GM19240 (cell line): ENCODE measurements around the gene SLC25A30.
"Not testable (repeated sequence)": the region's sequence is repeated elsewhere in the genome, so short reads cannot be mapped to it uniquely, and the experiment has no call there.

Experiments
- DNase-seq: peaks from one replicate; pipeline ENCODE4 v3.0.0; 2011; ENCODE audit warnings: low spot score; ENCODE audit not compliant: insufficient read length

Gene SLC25A30

DNA sequence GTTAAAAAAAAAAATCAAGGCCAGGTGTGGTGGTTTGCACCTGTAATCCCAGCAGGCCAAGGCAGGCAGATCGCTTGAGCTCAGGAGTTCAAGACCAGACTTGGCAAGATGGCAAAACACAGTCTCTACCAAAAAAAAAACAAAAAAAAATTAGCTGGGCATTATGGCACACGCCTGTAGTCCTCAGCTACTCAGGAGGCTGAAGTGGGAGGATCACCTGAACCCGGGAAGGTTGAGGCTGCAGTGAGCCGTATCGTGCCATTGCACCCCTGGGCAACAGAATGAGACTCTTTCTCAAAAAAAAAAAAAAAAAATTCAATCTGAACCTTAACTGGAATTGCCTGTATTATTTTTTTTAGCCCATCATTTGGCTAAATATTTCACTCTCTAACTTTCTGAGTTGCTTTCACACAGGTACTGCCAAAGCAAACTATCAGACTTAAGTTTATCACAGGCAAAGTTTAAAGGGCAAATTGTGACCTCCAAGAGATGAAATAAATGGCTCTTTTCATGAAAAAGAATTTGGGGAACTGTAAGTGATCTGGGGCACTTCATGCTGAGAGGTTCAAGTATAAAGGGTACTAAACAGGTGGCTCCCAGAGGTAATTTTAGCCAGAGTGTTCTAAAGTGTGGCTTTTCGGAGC lies 14.7 kb upstream of the SLC25A30 start:
- no peak for DNase-seq

DNA sequence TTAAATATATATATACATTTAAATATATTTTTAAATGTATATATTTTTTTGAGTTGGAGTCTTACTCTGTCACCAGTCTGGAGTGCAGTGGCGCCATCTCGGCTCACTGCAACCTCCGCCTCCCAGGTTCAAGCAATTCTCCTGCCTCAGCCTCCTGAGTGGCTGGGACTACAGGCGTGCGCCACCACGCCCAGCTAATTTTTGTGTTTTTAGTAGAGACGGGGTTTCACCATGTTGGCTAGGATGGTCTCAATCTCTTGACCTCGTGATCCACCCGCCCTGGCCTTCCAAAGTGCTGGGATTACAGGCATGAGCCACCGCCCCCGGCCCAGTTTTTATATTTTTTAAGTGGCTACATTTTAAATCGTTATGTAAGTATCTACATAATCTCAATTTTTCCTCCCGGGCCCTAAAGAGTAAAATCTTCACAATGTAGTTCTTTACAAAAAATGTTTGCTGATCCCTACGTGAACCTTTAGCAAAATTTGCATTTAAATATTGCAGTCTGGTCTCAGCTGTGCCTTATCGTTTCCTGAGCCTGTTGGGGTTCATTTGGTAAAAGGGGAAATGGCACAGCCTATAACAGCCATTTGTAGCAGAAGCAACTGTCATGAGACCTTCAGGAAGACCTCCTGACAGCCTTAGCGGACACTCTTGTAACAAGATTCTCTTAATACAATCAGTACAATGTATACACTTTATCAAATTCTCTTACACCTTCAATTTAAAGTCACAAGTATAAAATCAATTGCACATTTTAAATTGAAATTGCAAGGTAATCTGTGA lies 8.1 kb upstream of the SLC25A30 start:
- DNase-seq = not testable (repeated sequence)

- no peak for DNase-seq
Measured at GRCh38 chr13:45422731-45423292, 4.6 kb upstream of the SLC25A30 start.

DNA sequence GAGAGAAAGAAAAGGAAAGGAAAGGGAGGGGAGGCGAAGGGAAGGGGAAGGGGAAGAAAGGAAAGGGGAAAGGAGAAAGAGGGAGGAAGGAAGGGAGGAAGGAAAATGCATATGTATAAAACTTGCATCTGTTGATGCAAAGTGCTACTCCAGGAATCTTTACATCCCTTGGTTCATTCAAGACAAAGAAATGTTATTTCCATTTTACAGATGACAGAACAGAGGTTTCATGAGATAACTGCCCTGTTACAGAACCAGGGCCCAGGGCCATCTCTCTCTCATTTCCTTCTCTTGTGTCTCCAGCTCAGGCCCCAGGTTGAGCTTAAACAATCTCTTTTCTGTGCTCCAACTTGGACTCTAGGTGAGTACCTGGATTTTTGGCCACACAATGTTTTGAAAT lies 1.8 kb upstream of the SLC25A30 start:
- no peak for DNase-seq

GRCh38 chr13:45419389-45419788 lies 1.2 kb upstream of the SLC25A30 start:
- DNase-seq = not testable (repeated sequence)

GRCh38 chr13:45416516-45417128 lies 1.6 kb downstream of the SLC25A30 start:
- no peak for DNase-seq

DNA sequence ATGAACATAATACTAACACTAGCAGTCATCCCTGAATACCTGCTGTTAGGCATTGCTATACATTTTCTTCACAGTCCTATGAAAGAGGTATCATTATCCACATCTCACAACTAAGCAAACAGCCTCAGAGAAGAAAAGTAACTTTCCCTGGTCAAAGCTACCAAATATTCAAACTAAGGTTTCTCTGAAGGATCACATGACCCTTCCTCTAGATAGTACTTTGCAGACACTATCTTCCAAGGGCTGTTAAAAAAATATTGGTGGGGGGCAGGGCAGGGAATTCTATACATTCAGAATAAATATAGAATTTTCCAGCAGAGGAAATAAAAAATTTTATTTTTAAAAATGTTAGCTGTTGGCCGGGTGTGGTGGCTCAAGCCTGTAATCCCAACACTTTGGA lies 3.1 kb downstream of the SLC25A30 start:
- DNase-seq = no peak

DNA sequence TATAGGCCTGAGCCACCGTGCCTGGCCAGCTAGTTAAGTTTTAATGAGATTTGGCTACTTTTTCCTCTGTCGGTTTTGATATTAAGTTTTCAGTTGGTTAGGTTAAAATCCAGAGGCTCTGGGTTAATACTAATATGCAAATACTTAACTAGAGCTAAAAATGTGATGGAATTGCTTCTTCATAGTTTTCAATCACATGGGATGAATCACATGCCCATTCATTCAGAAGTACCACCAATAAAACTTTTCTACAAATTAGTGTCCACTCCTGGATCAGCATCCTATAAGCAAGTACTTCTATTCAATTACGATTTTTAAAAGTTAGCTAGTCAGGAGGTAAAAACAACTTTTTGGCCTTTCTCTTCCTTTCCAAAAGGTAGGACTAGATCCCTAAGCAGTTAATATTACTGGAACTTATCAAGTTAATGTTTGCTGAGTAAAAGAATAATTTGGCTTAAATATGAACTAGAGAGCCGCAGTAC lies 4.3 kb downstream of the SLC25A30 start:
- no peak for DNase-seq

DNA sequence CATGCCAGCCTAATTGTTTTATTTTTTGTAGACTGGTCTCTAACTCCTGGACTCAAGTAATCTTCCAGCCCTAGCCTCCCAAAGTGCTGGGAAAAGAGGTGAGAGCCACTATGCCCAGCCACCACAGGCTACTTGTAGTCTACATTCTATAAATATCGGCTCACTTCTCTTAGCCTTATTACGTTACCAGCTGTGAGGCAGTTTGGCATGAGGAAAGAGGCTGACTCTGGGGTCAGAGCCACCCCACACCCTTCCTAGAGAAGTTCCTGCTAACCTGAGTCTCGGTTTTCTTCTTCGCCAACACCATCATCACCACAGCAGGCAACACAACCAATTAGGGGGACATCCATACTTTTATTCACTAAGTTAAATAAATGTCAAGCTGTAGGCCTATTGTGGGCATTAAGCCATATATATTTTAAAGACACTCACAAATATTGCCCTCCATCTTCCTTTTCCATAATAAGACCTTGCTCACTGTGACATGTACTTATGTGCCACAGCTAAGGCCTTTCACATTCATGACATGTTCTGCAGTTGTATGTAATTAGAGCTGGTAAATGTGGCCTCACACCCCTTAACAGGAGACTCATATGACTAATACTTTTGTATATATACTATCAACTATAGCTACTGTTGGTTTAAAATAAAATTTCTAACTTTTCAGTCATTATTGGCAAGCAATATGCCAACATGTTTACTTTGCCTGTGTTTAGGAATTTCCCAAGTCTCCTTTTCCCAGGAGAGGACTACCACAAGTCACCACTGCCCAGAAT lies 5.7 kb downstream of the SLC25A30 start:
- no peak for DNase-seq

- no peak for DNase-seq
Measured at GRCh38 chr13:45411631-45412030, 6.5 kb downstream of the SLC25A30 start.

DNA sequence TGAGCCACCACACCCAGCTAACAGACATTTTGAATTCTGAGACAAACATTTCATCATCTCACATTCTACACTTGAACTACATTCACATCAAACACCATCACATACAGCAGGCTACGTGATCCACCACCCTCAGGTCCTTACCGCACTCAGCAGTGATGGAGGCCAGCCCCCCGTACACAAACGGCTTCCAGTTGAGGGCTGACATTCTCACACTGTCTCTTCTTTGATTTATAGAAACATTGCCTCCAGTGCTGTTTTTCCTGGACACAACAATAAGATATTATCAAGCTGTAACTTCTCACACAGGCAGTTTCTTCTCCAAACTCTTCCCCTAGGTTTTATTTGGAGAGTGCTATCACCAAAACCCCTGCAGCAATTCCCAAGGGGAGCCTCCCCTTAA lies 7.0 kb downstream of the SLC25A30 start:
- DNase-seq = no peak

DNA sequence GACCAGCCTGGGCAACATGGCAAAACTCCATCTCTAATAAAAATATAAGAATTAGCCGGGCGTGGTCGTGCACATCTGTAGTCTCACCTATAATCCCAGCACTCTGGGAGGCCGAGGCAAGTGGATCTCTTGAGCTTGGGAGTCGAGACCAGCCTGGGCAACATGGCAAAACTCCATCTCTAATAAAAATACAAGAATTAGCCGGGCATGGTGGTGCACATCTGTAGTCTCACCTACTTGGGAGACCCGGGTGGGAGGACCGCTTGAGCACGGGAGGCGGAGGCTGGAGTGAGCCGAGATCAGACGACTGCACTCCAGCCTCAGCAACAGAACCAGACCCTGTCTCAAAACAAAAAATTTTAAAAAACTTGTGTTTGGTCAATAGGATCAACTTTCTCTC lies 7.7 kb downstream of the SLC25A30 start:
- DNase-seq = no peak

GRCh38 chr13:45410001-45410400 lies 8.2 kb downstream of the SLC25A30 start:
- DNase-seq = no peak

DNA sequence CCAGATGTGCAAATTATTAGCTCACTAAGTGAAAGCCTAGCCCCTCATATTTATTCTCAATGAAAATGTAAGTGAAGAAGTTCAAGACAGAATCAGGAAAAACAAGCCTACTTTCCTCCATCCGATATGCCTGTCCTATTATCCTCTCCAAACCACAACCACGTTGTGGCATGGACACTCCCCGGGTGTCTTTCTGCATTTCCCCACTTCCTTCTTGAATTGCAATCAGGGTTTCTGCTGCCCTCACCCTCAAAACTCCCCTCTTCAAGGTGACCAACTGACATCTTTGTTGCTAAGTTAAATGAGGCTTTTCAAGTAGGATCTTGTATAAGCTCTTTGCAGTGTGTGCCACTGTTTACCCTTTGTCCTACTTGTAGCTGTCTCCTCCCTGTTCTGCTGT lies 11.8 kb downstream of the SLC25A30 start:
- no peak for DNase-seq

DNA sequence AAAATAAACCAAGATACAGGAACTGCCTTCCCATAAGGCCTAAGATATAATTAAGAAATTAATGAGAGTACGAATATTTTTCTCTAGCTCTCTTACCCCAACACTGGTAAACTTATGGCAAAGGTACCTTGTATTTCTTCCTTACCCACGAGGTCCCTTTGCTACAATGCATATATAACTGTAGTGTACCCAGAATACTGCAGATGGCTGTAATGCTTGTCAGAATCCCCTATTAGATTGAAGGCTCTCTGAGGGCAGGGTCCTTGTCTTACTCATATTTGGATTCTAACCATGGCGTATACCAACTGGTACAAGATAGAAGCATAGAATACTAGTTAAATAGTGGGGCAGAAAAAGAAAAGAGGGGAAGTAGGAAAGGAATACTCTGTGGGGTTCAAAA lies 15.1 kb downstream of the SLC25A30 start:
- no peak for DNase-seq

DNA sequence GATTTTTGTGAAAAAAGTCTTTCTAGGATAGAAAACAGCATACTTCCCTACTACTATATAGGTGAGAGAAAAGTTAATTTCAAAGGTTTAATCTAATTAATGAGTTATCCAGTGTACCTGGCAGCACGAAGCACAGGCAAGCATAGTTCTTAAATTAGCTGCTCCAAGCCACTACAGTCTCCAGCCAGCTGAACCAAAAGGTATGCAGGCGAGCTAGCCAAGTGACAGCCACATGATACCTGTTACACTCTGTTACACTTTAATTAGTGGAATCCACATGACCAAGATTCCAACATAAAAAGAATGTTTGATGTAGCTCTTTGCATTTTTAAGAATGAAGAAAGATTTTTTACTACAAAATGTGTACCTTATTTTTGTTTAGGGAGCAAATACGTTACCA lies 15.5 kb downstream of the SLC25A30 start:
- DNase-seq = no peak

DNA sequence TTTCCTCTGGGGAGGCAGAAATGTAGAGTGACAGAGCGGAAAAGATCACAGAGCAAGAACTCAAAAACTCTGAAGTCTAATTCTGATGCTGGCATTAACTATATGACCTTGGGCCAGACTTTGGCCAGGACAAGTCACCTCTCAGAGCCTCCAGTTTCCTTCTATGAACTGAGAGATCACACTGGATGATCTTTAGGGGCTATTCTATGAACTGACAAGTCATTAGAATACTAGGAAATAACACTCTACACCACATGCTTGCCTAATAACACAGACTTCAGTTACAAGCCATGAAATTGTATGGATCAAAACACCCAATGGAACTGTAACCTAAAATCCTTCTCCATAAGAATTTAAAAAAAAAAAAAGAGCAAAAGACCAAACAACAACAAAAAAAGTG lies 16.9 kb downstream of the SLC25A30 start:
- DNase-seq = no peak

DNA sequence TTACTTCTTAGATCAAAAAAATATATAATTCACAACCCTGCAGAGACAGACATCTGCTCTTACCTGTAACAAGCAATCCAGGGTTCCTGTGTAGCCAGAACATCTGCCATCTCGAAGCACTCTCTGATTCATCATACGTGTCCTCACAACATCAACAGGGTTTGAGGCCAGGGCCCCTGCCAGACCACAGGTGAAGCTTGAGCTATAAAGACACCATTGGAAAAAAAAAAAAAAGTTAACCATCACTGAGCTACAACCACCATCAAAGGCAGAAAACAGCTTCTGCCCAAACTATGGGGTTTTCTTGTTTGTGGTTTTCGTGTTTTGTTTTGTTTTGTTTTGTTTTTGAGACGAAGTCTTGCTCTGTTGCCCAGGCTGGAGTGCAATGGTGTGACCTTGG lies 19.3 kb downstream of the SLC25A30 start:
- no peak for DNase-seq

GRCh38 chr13:45396533-45397095 lies 21.6 kb downstream of the SLC25A30 start:
- DNase-seq = no peak

DNA sequence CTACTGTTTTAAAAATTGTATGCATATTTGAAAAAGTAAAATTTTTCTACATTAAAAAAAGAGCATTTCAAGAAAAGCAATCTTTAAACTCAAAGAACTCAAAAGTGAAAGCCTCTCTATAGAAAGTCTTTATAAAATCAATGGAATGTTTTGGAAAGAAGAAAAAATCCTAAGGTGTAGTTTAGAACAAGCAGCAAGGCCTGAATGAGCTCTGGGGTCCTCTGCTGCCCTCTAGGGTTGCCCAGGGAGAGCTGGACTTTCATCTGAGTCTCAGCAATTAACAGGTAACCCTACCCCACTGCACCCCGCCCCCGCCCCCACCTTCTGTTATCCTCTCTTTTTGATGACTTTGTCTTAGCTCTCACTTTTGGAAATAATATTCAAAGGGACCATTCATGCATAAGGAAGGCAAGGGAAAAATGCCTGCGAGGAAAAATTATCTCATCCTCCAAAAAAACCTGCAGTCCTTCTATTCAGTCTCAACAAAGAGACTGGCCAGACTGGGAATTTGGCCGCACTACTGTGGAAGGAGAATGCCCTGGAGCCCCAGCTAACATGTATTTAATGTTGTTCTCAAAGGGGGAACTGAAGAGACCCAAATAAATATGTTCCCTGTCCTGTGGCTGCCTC lies 24.1 kb downstream of the SLC25A30 start:
- DNase-seq = peak; percentile 49

DNA sequence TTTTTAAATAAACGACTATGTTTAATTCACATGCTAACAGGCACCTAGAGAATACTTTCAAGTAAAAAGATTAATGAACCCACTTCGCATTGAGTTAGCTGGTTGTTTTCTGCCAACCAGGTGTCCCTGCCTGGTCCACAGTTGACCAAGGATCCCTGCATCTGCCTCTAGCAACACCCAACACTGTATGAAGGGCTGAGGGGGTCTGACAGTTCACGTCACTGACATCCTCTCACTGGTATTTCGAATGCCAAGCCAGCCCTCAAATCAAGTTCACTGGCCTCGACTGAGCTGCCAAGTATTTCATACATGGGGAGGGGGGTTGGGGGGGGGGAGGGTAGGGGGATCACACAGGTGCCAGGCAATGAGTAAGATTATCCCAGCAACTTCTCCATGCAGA lies 25.4 kb downstream of the SLC25A30 start:
- DNase-seq = no peak
